Duodenal mucosa (tissue), 2 donors: Measurements from ENCODE around the gene EVA1B.

Experiments used
- H3K27ac ChIP-seq: one replicate; pipeline ENCODE4 v1.7.0; 2013; ENCODE audit warnings: low read depth, low read length
- H3K27me3 ChIP-seq, 2 donors: one replicate each; pipeline ENCODE4 v1.7.0; 2013; ENCODE audit warnings: low read length in 2 of 2, control low read depth in 1 of 2; ENCODE audit not compliant: insufficient read depth in 2 of 2, control insufficient read depth in 1 of 2
- H3K36me3 ChIP-seq, 2 donors: one replicate each; pipeline ENCODE4 v1.7.0; 2013; ENCODE audit warnings: low read length in 2 of 2, control low read depth in 1 of 2; ENCODE audit not compliant: insufficient read depth in 2 of 2, control insufficient read depth in 1 of 2
- H3K4me1 ChIP-seq, 2 donors: one replicate each; pipeline ENCODE4 v1.7.0; 2013; ENCODE audit warnings: low read length in 2 of 2, control low read depth in 1 of 2; ENCODE audit not compliant: insufficient read depth in 2 of 2, control insufficient read depth in 1 of 2
- H3K4me3 ChIP-seq, 2 donors: one replicate each; pipeline ENCODE4 v1.7.0; 2013; ENCODE audit warnings: low read length in 2 of 2, low read depth in 1 of 2
- H3K9ac ChIP-seq, 2 donors: one replicate each; pipeline ENCODE4 v1.7.0; 2013; ENCODE audit warnings: low read length in 2 of 2, low read depth in 1 of 2
- H3K9me3 ChIP-seq, 2 donors: one replicate each; pipeline ENCODE4 v1.7.0; 2013; ENCODE audit warnings: low read length in 2 of 2, control low read depth in 1 of 2; ENCODE audit not compliant: control insufficient read depth in 1 of 2

Gene EVA1B

GRCh38 chr1:36358514-36359084, 35.2 kb upstream of the EVA1B start:
- H3K9ac ChIP-seq = no peak overlapping the region
- peaks cover 34 to 74% of the 10 kb centered on the region in 2 donors for H3K36me3 ChIP-seq
- no peak overlapping the region for H3K4me3 ChIP-seq
- no peaks in the 10 kb centered on the region for H3K9me3 ChIP-seq
- H3K27me3 ChIP-seq = no peaks in the 10 kb centered on the region
- H3K27ac ChIP-seq = no peak overlapping the region
- no peaks in the 10 kb centered on the region for H3K4me1 ChIP-seq

- no peak overlapping the region for H3K27ac ChIP-seq
- H3K9ac ChIP-seq = no peak overlapping the region
- peaks cover 35 to 72% of the 10 kb centered on the region in 2 donors for H3K36me3 ChIP-seq
- H3K27me3 ChIP-seq = no peaks in the 10 kb centered on the region
- no peak overlapping the region for H3K4me3 ChIP-seq
- H3K9me3 ChIP-seq = no peaks in the 10 kb centered on the region
- H3K4me1 ChIP-seq = peaks cover 5 to 19% of the 10 kb centered on the region in 2 donors
Observed at GRCh38 chr1:36355811-36356210, 32.4 kb upstream of the EVA1B start.

GRCh38 chr1:36354486-36354885, 31.0 kb upstream of the EVA1B start:
- H3K27me3 ChIP-seq = no peaks in the 10 kb centered on the region
- H3K4me1 ChIP-seq = peaks cover 5 to 26% of the 10 kb centered on the region in 2 donors
- H3K27ac ChIP-seq = no peak overlapping the region
- H3K9me3 ChIP-seq = no peaks in the 10 kb centered on the region
- peaks cover 39 to 71% of the 10 kb centered on the region in 2 donors for H3K36me3 ChIP-seq
- H3K4me3 ChIP-seq = no peak overlapping the region
- H3K9ac ChIP-seq = no peak overlapping the region

- Histone ChIP-seq H3K27ac (no peak overlapping the region), H3K36me3 (peaks cover 44 to 71% of the 10 kb centered on the region in 2 donors), H3K27me3 (no peaks in the 10 kb centered on the region), H3K9ac (no peak overlapping the region), H3K4me1 (peaks cover 5 to 26% of the 10 kb centered on the region in 2 donors), H3K9me3 (no peaks in the 10 kb centered on the region), H3K4me3 (no peak overlapping the region)
Observed at GRCh38 chr1:36352910-36353878, 29.7 kb upstream of the EVA1B start.

GRCh38 chr1:36352125-36352909, 28.9 kb upstream of the EVA1B start:
- H3K9me3 ChIP-seq = no peaks in the 10 kb centered on the region
- H3K36me3 ChIP-seq = peaks cover 49 to 72% of the 10 kb centered on the region in 2 donors
- no peak overlapping the region for H3K9ac ChIP-seq
- no peaks in the 10 kb centered on the region for H3K27me3 ChIP-seq
- peaks cover 5 to 26% of the 10 kb centered on the region in 2 donors for H3K4me1 ChIP-seq
- no peak overlapping the region for H3K4me3 ChIP-seq
- H3K27ac ChIP-seq = no peak overlapping the region

GRCh38 chr1:36351227-36351977, 28.0 kb upstream of the EVA1B start:
- Histone ChIP-seq H3K36me3 (peaks cover 50 to 75% of the 10 kb centered on the region in 2 donors), H3K27ac (peak overlapping the region; percentile 30), H3K4me1 (peaks cover 5 to 26% of the 10 kb centered on the region in 2 donors), H3K27me3 (no peaks in the 10 kb centered on the region), H3K9me3 (no peaks in the 10 kb centered on the region), H3K9ac (no peak overlapping the region), H3K4me3 (no peak overlapping the region)

GRCh38 chr1:36350659-36351226, 27.3 kb upstream of the EVA1B start:
- Histone ChIP-seq H3K27me3 (no peaks in the 10 kb centered on the region), H3K4me3 (no peak overlapping the region), H3K4me1 (peaks cover 5 to 26% of the 10 kb centered on the region in 2 donors), H3K27ac (no peak overlapping the region), H3K9me3 (no peaks in the 10 kb centered on the region), H3K36me3 (peaks cover 53 to 79% of the 10 kb centered on the region in 2 donors), H3K9ac (no peak overlapping the region)

GRCh38 chr1:36349839-36350238, 26.4 kb upstream of the EVA1B start:
- no peak overlapping the region for H3K9ac ChIP-seq
- peaks cover 55 to 78% of the 10 kb centered on the region in 2 donors for H3K36me3 ChIP-seq
- no peak overlapping the region for H3K27ac ChIP-seq
- no peaks in the 10 kb centered on the region for H3K9me3 ChIP-seq
- peaks cover 5 to 26% of the 10 kb centered on the region in 2 donors for H3K4me1 ChIP-seq
- H3K27me3 ChIP-seq = no peaks in the 10 kb centered on the region
- H3K4me3 ChIP-seq = no peak overlapping the region

GRCh38 chr1:36349241-36349671, 25.8 kb upstream of the EVA1B start:
- no peaks in the 10 kb centered on the region for H3K9me3 ChIP-seq
- H3K27me3 ChIP-seq = no peaks in the 10 kb centered on the region
- H3K4me3 ChIP-seq = no peak overlapping the region
- H3K27ac ChIP-seq = no peak overlapping the region
- no peak overlapping the region for H3K9ac ChIP-seq
- peaks cover 58 to 78% of the 10 kb centered on the region in 2 donors for H3K36me3 ChIP-seq
- H3K4me1 ChIP-seq = peaks cover 5 to 26% of the 10 kb centered on the region in 2 donors
